BE2C (cell line): Measurements from ENCODE around the gene INPP5A.

Experiments
- DNase-seq: peaks from one replicate; pipeline ENCODE4 v3.0.0-alpha.2; 2020
- H3K27me3 ChIP-seq: fragments of 250-450 bp; sonication (Bioruptor Pico); 2 replicates; pipeline ENCODE4 v1.5.1; 2020; ENCODE audit warnings: mild to moderate bottlenecking
- H3K36me3 ChIP-seq: fragments of 250-450 bp; sonication (Bioruptor Pico); 2 replicates; pipeline ENCODE4 v1.5.1; 2020; ENCODE audit warnings: mild to moderate bottlenecking
- H3K4me1 ChIP-seq: fragments of 250-450 bp; sonication (Bioruptor Pico); 2 replicates; pipeline ENCODE4 v1.5.1; 2020
- H3K4me3 ChIP-seq: 2 replicates; pipeline ENCODE4 v1.5.1; 2011; ENCODE audit warnings: low read depth, low read length
- H3K9me3 ChIP-seq: fragments of 250-450 bp; sonication (Bioruptor Pico); 2 replicates; pipeline ENCODE4 v1.5.1; 2020
- CTCF ChIP-seq: IDR thresholded peaks from 2 replicates; pipeline ENCODE4 v1.5.1; 2012; ENCODE audit warnings: mild to moderate bottlenecking, low read depth, low read length

INPP5A gene

DNA sequence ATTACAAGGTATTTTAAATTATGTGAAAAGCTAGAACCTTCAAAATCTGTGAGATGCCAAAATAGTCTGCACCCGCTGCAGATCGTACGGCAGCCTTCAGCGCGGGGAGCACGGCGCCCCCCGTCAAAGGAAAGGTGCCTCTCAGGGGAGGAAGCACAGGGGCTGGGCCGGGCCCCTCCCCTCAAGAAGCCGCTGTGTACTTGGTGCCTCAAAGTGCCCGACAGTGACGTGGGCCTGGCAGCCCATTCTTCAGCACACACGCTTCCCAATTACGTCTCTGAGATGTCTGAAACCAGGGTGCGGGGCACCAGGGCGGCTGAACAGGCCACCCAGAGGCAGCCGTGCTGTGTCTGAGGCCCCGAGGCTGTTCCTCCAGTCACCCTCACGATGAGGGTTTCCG, 116.1 kb downstream of the INPP5A start:
- H3K36me3 ChIP-seq = no peaks in the 10 kb centered on the region
- peaks cover 10% of the 10 kb centered on the region for H3K4me1 ChIP-seq
- no peaks in the 10 kb centered on the region for H3K9me3 ChIP-seq

GRCh38 chr10:132654121-132654571, 116.6 kb downstream of the INPP5A start:
- H3K36me3 ChIP-seq = no peaks in the 10 kb centered on the region
- peaks cover 10% of the 10 kb centered on the region for H3K4me1 ChIP-seq
- H3K9me3 ChIP-seq = no peaks in the 10 kb centered on the region
- no peak for TF ChIP-seq CTCF
- no peaks in the 10 kb centered on the region; the same call in 1 of the 2 replicates for H3K27me3 ChIP-seq
- no peak overlapping the region for H3K4me3 ChIP-seq
- no peak for DNase-seq

More for the DNA sequence above, 116.1 kb downstream of the INPP5A start:
- no peak for TF ChIP-seq CTCF
- Histone ChIP-seq H3K4me3 (no peak overlapping the region), H3K27me3 (no peaks in the 10 kb centered on the region; the same call in 1 of the 2 replicates)
- no peak for DNase-seq

DNA sequence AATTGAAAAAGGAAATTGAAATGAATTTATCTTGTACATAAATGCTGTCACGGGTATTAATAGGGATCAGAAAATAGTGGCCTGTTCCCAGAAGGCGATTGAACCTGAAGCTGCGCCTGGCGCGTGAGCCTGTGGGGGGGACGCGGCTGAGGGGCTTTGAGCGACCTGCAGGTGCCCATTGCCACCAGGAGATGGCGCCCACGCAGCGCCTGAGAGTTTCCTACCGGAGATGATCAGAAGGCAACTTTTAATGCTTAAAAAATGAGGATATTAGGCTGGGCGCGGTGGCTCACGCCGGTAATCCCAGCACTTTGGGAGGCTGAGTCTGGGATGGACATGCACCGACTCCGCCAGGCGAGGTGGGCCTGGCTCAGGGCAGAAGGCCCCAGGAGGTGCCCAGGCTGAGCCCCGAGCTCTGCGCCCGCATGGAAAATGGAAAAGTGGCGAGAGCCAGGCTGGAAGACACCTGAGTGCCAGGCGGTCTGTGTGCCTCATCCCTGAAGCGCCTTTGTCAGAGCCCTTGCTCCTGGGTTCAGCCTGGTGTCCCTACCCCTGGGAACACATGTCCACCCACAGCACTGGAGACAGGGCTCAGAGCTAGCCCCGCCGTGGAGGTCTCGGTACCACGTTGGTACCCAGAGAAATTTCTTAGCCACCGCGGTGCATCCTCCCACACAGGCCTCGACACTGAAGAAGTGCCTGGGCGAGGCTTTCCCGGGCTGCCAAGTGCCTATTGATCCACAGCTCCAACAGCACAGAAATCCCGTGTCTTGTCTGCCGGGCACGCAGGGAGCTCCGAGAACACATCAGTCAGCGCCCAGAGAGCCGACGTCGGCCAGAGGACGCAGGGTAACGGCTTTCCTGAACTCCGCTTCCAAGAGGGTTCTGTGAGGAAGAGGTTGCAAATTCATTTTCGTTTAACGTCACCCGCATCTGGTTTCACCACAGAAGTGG, 117.4 kb downstream of the INPP5A start:
- no peaks in the 10 kb centered on the region; the same call in 1 of the 2 replicates for H3K27me3 ChIP-seq
- DNase-seq = peak; percentile 72
- peak; percentile 88 for TF ChIP-seq CTCF
- no peaks in the 10 kb centered on the region for H3K9me3 ChIP-seq
- no peaks in the 10 kb centered on the region for H3K36me3 ChIP-seq
- H3K4me3 ChIP-seq = no peak overlapping the region
- H3K4me1 ChIP-seq = peaks cover 10% of the 10 kb centered on the region

DNA sequence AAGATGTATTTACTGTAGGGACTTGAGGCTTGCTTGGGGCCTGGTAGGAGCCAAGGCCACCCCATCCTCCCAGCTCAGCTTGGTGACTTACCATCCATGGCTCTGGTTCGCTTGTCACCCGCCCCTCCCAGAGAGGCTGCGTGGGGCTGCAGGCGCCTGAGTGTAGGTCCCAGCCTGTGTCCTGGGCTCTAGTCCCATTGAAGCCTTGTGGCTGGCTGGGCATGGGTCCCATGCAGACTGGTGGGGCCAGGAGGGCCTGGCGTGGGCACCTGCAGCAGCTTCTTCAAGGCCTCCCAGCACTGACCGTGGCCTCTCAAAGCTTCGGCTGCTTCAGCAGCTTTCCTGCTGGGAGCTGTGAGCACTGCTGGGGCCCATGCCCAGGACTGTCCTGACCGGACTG, 118.1 kb downstream of the INPP5A start:
- no peak for TF ChIP-seq CTCF
- no peak for DNase-seq
- Histone ChIP-seq H3K36me3 (no peaks in the 10 kb centered on the region), H3K4me1 (peaks cover 10% of the 10 kb centered on the region), H3K9me3 (no peaks in the 10 kb centered on the region), H3K27me3 (no peaks in the 10 kb centered on the region; the same call in 1 of the 2 replicates), H3K4me3 (no peak overlapping the region)

GRCh38 chr10:132656283-132657126, 118.9 kb downstream of the INPP5A start:
- H3K36me3 ChIP-seq = no peaks in the 10 kb centered on the region
- H3K4me3 ChIP-seq = no peak overlapping the region
- DNase-seq = no peak

More at GRCh38 chr10:132656283-132657126, 118.9 kb downstream of the INPP5A start:
- Histone ChIP-seq H3K9me3 (no peaks in the 10 kb centered on the region), H3K4me1 (peaks cover 10% of the 10 kb centered on the region), H3K27me3 (no peaks in the 10 kb centered on the region; the same call in 1 of the 2 replicates)
- no peak for TF ChIP-seq CTCF
